ENCODE measurements around the gene MIPEP. TPM values are rescaled to one million over a fixed set of nuclear protein-coding genes. Genes with fewer than 3 reads are reported as not detected.

MIPEP gene
- total and polyA plus RNA-seq, 2 experiments from 2014 or later = 17.1 to 19.8 TPM

- WGBS (ENCODE audit: low lambda C conversion rate, missing lambda C conversion rate) = 61% methylated on average over 1 of the region's 1 CpG
- Histone ChIP-seq H3K36me3 (replicated peaks; ENCODE audit: insufficient read depth, low read depth) (no peaks in the 10 kb centered on the region), H3K4me1 (ENCODE audit: insufficient read depth) (no peaks in the 10 kb centered on the region)
Observed at GRCh38 chr13:23923031-23923430, 33.8 kb upstream of the MIPEP start.

GRCh38 chr13:23922005-23922932 lies 33.1 kb upstream of the MIPEP start:
- Histone ChIP-seq H3K4me3 (no peak overlapping the region), H2AFZ (no peak overlapping the region), H4K20me1 (ENCODE audit: insufficient read depth, poor library complexity, severe bottlenecking) (no peaks in the 10 kb centered on the region), H3K36me3 (replicated peaks; ENCODE audit: insufficient read depth, low read depth) (no peaks in the 10 kb centered on the region), H3K27me3 (peaks cover 5% of the 10 kb centered on the region), H3K9me2 (replicated peaks; ENCODE audit: insufficient read depth) (no peaks in the 10 kb centered on the region), H3K4me2 (no peak overlapping the region), H3K9me3 (ENCODE audit: low read depth) (no peaks in the 10 kb centered on the region), H3K27ac (no peak overlapping the region), H3K4me1 (ENCODE audit: insufficient read depth) (no peaks in the 10 kb centered on the region), H3K79me2 (no peaks in the 10 kb centered on the region)
- TF ChIP-seq, protein P1, sequence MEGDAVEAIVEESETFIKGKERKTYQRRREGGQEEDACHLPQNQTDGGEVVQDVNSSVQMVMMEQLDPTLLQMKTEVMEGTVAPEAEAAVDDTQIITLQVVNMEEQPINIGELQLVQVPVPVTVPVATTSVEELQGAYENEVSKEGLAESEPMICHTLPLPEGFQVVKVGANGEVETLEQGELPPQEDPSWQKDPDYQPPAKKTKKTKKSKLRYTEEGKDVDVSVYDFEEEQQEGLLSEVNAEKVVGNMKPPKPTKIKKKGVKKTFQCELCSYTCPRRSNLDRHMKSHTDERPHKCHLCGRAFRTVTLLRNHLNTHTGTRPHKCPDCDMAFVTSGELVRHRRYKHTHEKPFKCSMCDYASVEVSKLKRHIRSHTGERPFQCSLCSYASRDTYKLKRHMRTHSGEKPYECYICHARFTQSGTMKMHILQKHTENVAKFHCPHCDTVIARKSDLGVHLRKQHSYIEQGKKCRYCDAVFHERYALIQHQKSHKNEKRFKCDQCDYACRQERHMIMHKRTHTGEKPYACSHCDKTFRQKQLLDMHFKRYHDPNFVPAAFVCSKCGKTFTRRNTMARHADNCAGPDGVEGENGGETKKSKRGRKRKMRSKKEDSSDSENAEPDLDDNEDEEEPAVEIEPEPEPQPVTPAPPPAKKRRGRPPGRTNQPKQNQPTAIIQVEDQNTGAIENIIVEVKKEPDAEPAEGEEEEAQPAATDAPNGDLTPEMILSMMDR (IDR thresholded peaks at IDR 0.05; ENCODE audit: poor library complexity) = no peak
- no peak for TF ChIP-seq EZH2 (IDR thresholded peaks at IDR 0.05; ENCODE audit: borderline replicate concordance)
- TF ChIP-seq EZH2phosphoT487 (IDR thresholded peaks at IDR 0.05; ENCODE audit: low read depth, severe bottlenecking, unreplicated experiment) = no peak
- no peak for DNase-seq (ENCODE audit: low spot score)
- 72% methylated on average over 5 of the region's 5 CpGs for WGBS (ENCODE audit: low lambda C conversion rate, missing lambda C conversion rate)

More at GRCh38 chr13:23923031-23923430, 33.8 kb upstream of the MIPEP start:
- Histone ChIP-seq H4K20me1 (ENCODE audit: insufficient read depth, poor library complexity, severe bottlenecking) (no peaks in the 10 kb centered on the region), H3K9me2 (replicated peaks; ENCODE audit: insufficient read depth) (no peaks in the 10 kb centered on the region), H3K4me3 (no peak overlapping the region), H2AFZ (no peak overlapping the region), H3K4me2 (no peak overlapping the region), H3K9me3 (ENCODE audit: low read depth) (no peaks in the 10 kb centered on the region), H3K27ac (no peak overlapping the region), H3K27me3 (peaks cover 5% of the 10 kb centered on the region), H3K79me2 (no peaks in the 10 kb centered on the region)
- no peak for DNase-seq (ENCODE audit: low spot score)
- no peak for TF ChIP-seq EZH2 (IDR thresholded peaks at IDR 0.05; ENCODE audit: borderline replicate concordance)
- TF ChIP-seq, protein P1 (IDR thresholded peaks at IDR 0.05; ENCODE audit: poor library complexity) = no peak
- TF ChIP-seq EZH2phosphoT487 (IDR thresholded peaks at IDR 0.05; ENCODE audit: low read depth, severe bottlenecking, unreplicated experiment) = no peak

GRCh38 chr13:23921451-23921888 lies 32.3 kb upstream of the MIPEP start:
- TF ChIP-seq, protein P1 (IDR thresholded peaks at IDR 0.05; ENCODE audit: poor library complexity) = peak; percentile 84
- TF ChIP-seq EZH2 (IDR thresholded peaks at IDR 0.05; ENCODE audit: borderline replicate concordance) (no peak), EZH2phosphoT487 (IDR thresholded peaks at IDR 0.05; ENCODE audit: low read depth, severe bottlenecking, unreplicated experiment) (no peak)
- H3K4me3 ChIP-seq = no peak overlapping the region
- no peak overlapping the region for H3K4me2 ChIP-seq
- H2AFZ ChIP-seq = no peak overlapping the region
- no peaks in the 10 kb centered on the region for H3K4me1 ChIP-seq (ENCODE audit: insufficient read depth)
- no peak overlapping the region for H3K27ac ChIP-seq
- H4K20me1 ChIP-seq (ENCODE audit: insufficient read depth, poor library complexity, severe bottlenecking) = no peaks in the 10 kb centered on the region
- H3K9me3 ChIP-seq (ENCODE audit: low read depth) = no peaks in the 10 kb centered on the region
- H3K27me3 ChIP-seq = peaks cover 5% of the 10 kb centered on the region
- DNase-seq (ENCODE audit: low spot score) = peak; percentile 72
- H3K9me2 ChIP-seq (replicated peaks; ENCODE audit: insufficient read depth) = no peaks in the 10 kb centered on the region
- H3K79me2 ChIP-seq = no peaks in the 10 kb centered on the region
- no peaks in the 10 kb centered on the region for H3K36me3 ChIP-seq (replicated peaks; ENCODE audit: insufficient read depth, low read depth)
- WGBS (ENCODE audit: low lambda C conversion rate, missing lambda C conversion rate) = 8% methylated on average over 2 of the region's 2 CpGs

All from hepatocyte (in vitro differentiated cells).